IgD-negative memory B cell (primary cell): ENCODE results near the gene LAMA5. TPM values are rescaled to one million over a fixed set of nuclear protein-coding genes. Genes with fewer than 3 reads are reported as not detected.
A peak's percentile ranks its signal among the peaks of the same experiment; 100 is the strongest.

Source experiments
- H3K27ac Mint-ChIP-seq, 3 donors: one replicate each; pipeline ENCODE4 v1.8.0; 2020 to 2022; ENCODE audit warnings: mild to moderate bottlenecking in 3 of 3, mixed read lengths in 3 of 3, moderate library complexity in 1 of 3
- H3K27me3 Mint-ChIP-seq: one replicate; pipeline ENCODE4 v1.8.0; 2021; ENCODE audit warnings: mixed read lengths
- H3K36me3 Mint-ChIP-seq: one replicate; pipeline ENCODE4 v1.8.0; 2020; ENCODE audit warnings: mild to moderate bottlenecking, mixed read lengths
- H3K4me1 Mint-ChIP-seq, 3 donors: one replicate each; pipeline ENCODE4 v1.8.0; 2020 to 2022; ENCODE audit warnings: mixed read lengths in 3 of 3, mild to moderate bottlenecking in 1 of 3
- H3K4me3 Mint-ChIP-seq, 4 donors: one replicate each; pipeline ENCODE4 v1.8.0; 2020 to 2022; ENCODE audit warnings: mild to moderate bottlenecking in 4 of 4, mixed read lengths in 4 of 4, moderate library complexity in 3 of 4
- H3K9me3 Mint-ChIP-seq, 3 donors: one replicate each; pipeline ENCODE4 v1.8.0; 2020 to 2021; ENCODE audit warnings: mixed read lengths in 3 of 3, mild to moderate bottlenecking in 1 of 3
- polyA plus RNA-seq: library from polyadenylated mRNA; unstranded; fragments of 300-500 nt; fragmentation: Illumina TruSeq; gene quantifications from one replicate; pipeline ENCODE4 v1.2.3, GENCODE V29; 2021

LAMA5 gene
- polyA plus RNA-seq, 1 donor from 2014 or later: 10.1 TPM

GRCh38 chr20:62332989-62333819 lies 33.9 kb downstream of the LAMA5 start:
- Mint-ChIP-seq H3K4me3 (no peak overlapping the region), H3K36me3 (no peaks in the 10 kb centered on the region), H3K27ac (no peak overlapping the region), H3K9me3 (peaks cover 0 to 2% (median 0%) of the 10 kb centered on the region in 3 donors), H3K4me1 (peaks cover 0 to 19% (median 18%) of the 10 kb centered on the region in 3 donors), H3K27me3 (peaks cover 2% of the 10 kb centered on the region)

- no peaks in the 10 kb centered on the region for H3K36me3 Mint-ChIP-seq
- no peak overlapping the region for H3K4me3 Mint-ChIP-seq
- no peak overlapping the region for H3K27ac Mint-ChIP-seq
- no peaks in the 10 kb centered on the region for H3K9me3 Mint-ChIP-seq
- peaks cover 2% of the 10 kb centered on the region for H3K27me3 Mint-ChIP-seq
- H3K4me1 Mint-ChIP-seq: peaks cover 0 to 15% (median 11%) of the 10 kb centered on the region in 3 donors
Observed at GRCh38 chr20:62332421-62332820, 34.7 kb downstream of the LAMA5 start.

GRCh38 chr20:62331347-62331746 lies 35.8 kb downstream of the LAMA5 start:
- no peaks in the 10 kb centered on the region for H3K9me3 Mint-ChIP-seq
- no peak overlapping the region for H3K4me3 Mint-ChIP-seq
- H3K4me1 Mint-ChIP-seq: peaks cover 0 to 7% (median 3%) of the 10 kb centered on the region in 3 donors
- H3K27ac Mint-ChIP-seq: no peak overlapping the region
- no peaks in the 10 kb centered on the region for H3K27me3 Mint-ChIP-seq
- no peaks in the 10 kb centered on the region for H3K36me3 Mint-ChIP-seq

- no peak overlapping the region for H3K4me3 Mint-ChIP-seq
- no peak overlapping the region for H3K27ac Mint-ChIP-seq
- H3K36me3 Mint-ChIP-seq: no peaks in the 10 kb centered on the region
- H3K4me1 Mint-ChIP-seq: peaks cover 2 to 3% (median 3%) of the 10 kb centered on the region in 3 donors
- H3K9me3 Mint-ChIP-seq: no peaks in the 10 kb centered on the region
- no peaks in the 10 kb centered on the region for H3K27me3 Mint-ChIP-seq
Observed at GRCh38 chr20:62330576-62331317, 36.4 kb downstream of the LAMA5 start.

- H3K4me1 Mint-ChIP-seq: peaks cover 0 to 3% (median 2%) of the 10 kb centered on the region in 3 donors
- no peaks in the 10 kb centered on the region for H3K9me3 Mint-ChIP-seq
- peaks cover 1% of the 10 kb centered on the region for H3K36me3 Mint-ChIP-seq
- no peak overlapping the region for H3K27ac Mint-ChIP-seq
- no peaks in the 10 kb centered on the region for H3K27me3 Mint-ChIP-seq
- H3K4me3 Mint-ChIP-seq: no peak overlapping the region
Observed at GRCh38 chr20:62329389-62330377, 37.4 kb downstream of the LAMA5 start.

GRCh38 chr20:62328684-62329388 lies 38.3 kb downstream of the LAMA5 start:
- no peak overlapping the region for H3K4me3 Mint-ChIP-seq
- no peaks in the 10 kb centered on the region for H3K9me3 Mint-ChIP-seq
- H3K36me3 Mint-ChIP-seq: peaks cover 2% of the 10 kb centered on the region
- H3K4me1 Mint-ChIP-seq: peaks cover 0 to 3% (median 2%) of the 10 kb centered on the region in 3 donors
- H3K27ac Mint-ChIP-seq: no peak overlapping the region
- H3K27me3 Mint-ChIP-seq: no peaks in the 10 kb centered on the region

- peaks cover 0 to 3% (median 2%) of the 10 kb centered on the region in 3 donors for H3K4me1 Mint-ChIP-seq
- no peaks in the 10 kb centered on the region for H3K27me3 Mint-ChIP-seq
- no peaks in the 10 kb centered on the region for H3K9me3 Mint-ChIP-seq
- H3K36me3 Mint-ChIP-seq: peaks cover 2% of the 10 kb centered on the region
- H3K27ac Mint-ChIP-seq: no peak overlapping the region
- H3K4me3 Mint-ChIP-seq: no peak overlapping the region
Observed at GRCh38 chr20:62327726-62328495, 39.2 kb downstream of the LAMA5 start.

GRCh38 chr20:62326959-62327725 lies 40.0 kb downstream of the LAMA5 start:
- Mint-ChIP-seq H3K36me3 (peaks cover 2% of the 10 kb centered on the region), H3K4me1 (peaks cover 0 to 3% (median 2%) of the 10 kb centered on the region in 3 donors), H3K9me3 (no peaks in the 10 kb centered on the region), H3K27me3 (no peaks in the 10 kb centered on the region), H3K27ac (no peak overlapping the region), H3K4me3 (no peak overlapping the region)

GRCh38 chr20:62326559-62326958 lies 40.6 kb downstream of the LAMA5 start:
- H3K4me1 Mint-ChIP-seq: peaks cover 0 to 3% (median 2%) of the 10 kb centered on the region in 3 donors
- H3K9me3 Mint-ChIP-seq: no peaks in the 10 kb centered on the region
- H3K27me3 Mint-ChIP-seq: no peaks in the 10 kb centered on the region
- H3K36me3 Mint-ChIP-seq: peaks cover 2% of the 10 kb centered on the region
- no peak overlapping the region for H3K4me3 Mint-ChIP-seq
- H3K27ac Mint-ChIP-seq: no peak overlapping the region

GRCh38 chr20:62325172-62325905 lies 41.8 kb downstream of the LAMA5 start:
- H3K36me3 Mint-ChIP-seq: peaks cover 2% of the 10 kb centered on the region
- H3K27me3 Mint-ChIP-seq: no peaks in the 10 kb centered on the region
- H3K27ac Mint-ChIP-seq: no peak overlapping the region
- peaks cover 0 to 3% (median 2%) of the 10 kb centered on the region in 3 donors for H3K4me1 Mint-ChIP-seq
- H3K4me3 Mint-ChIP-seq: no peak overlapping the region
- H3K9me3 Mint-ChIP-seq: no peaks in the 10 kb centered on the region

GRCh38 chr20:62323980-62324906 lies 42.9 kb downstream of the LAMA5 start:
- H3K36me3 Mint-ChIP-seq: peaks cover 2% of the 10 kb centered on the region
- H3K4me1 Mint-ChIP-seq: peaks cover 0 to 3% (median 2%) of the 10 kb centered on the region in 3 donors
- no peaks in the 10 kb centered on the region for H3K9me3 Mint-ChIP-seq
- no peaks in the 10 kb centered on the region for H3K27me3 Mint-ChIP-seq
- H3K27ac Mint-ChIP-seq: peak overlapping the region in 1 of 3 donors; percentile 19
- H3K4me3 Mint-ChIP-seq: no peak overlapping the region
